Measurements from ENCODE around the gene STK10.

- no peak for TF ChIP-seq GATA3 (IDR thresholded peaks at IDR 0.05; ENCODE audit: low read depth, low read length)
- no peak for TF ChIP-seq GATA2 (IDR thresholded peaks at IDR 0.05; ENCODE audit: low read depth, low read length)
Observed at GRCh38 chr5:172065431-172066065, 122.5 kb downstream of the STK10 start.

Measured in SH-SY5Y (cell line).